ENCODE results near the gene USF2. TPM values are rescaled to one million over a fixed set of nuclear protein-coding genes. Genes with fewer than 3 reads are reported as not detected.

The USF2 gene
- polyA plus RNA-seq, 1 experiment = 55.6 TPM

GRCh38 chr19:35247526-35248309, 21.0 kb upstream of the USF2 start:
- Histone ChIP-seq H3K27me3 (ENCODE audit: control insufficient read depth, insufficient read depth, low read length) (peaks cover 37% of the 10 kb centered on the region), H3K4me3 (ENCODE audit: low read depth, low read length) (no peak overlapping the region), H3K9me3 (ENCODE audit: control insufficient read depth, insufficient read depth, low read length) (no peaks in the 10 kb centered on the region), H3K27ac (ENCODE audit: low read depth, low read length) (no peak overlapping the region)
- POLR2A ChIA-PET = no interaction called here
- no peak for TF ChIP-seq CTCF (IDR thresholded peaks at IDR 0.05; ENCODE audit: low read depth, low read length)
- DNase-seq (ENCODE audit: low read depth, low spot score) = no peak
- CTCF ChIA-PET = no interaction called here

GRCh38 chr19:35248310-35249145, 20.2 kb upstream of the USF2 start, which contains the start of gene LSR:
Gene LSR (plus strand): TSS chr19:35249002. CDS start chr19:35249023, 21 bp downstream.
- Histone ChIP-seq H3K27me3 (ENCODE audit: control insufficient read depth, insufficient read depth, low read length) (peaks cover 37% of the 10 kb centered on the region), H3K9me3 (ENCODE audit: control insufficient read depth, insufficient read depth, low read length) (no peaks in the 10 kb centered on the region), H3K4me3 (ENCODE audit: low read depth, low read length) (no peak within 1 kb of the TSS), H3K27ac (ENCODE audit: low read depth, low read length) (no peak within 1 kb of the TSS)
- CTCF ChIA-PET = no interaction called here
- TF ChIP-seq CTCF (IDR thresholded peaks at IDR 0.05; ENCODE audit: low read depth, low read length) = no peak
- POLR2A ChIA-PET = no interaction called here
- DNase-seq (ENCODE audit: low read depth, low spot score) = no peak

- Histone ChIP-seq H3K4me3 (ENCODE audit: low read depth, low read length) (no peak overlapping the region), H3K27ac (ENCODE audit: low read depth, low read length) (no peak overlapping the region), H3K9me3 (ENCODE audit: control insufficient read depth, insufficient read depth, low read length) (no peaks in the 10 kb centered on the region), H3K27me3 (ENCODE audit: control insufficient read depth, insufficient read depth, low read length) (peaks cover 37% of the 10 kb centered on the region)
- ChIA-PET CTCF (no interaction called here), POLR2A (no interaction called here)
- no peak for DNase-seq (ENCODE audit: low read depth, low spot score)
- no peak for TF ChIP-seq CTCF (IDR thresholded peaks at IDR 0.05; ENCODE audit: low read depth, low read length)
These were observed 19.5 kb upstream of the USF2 start for GRCh38 chr19:35249146-35249847.

GRCh38 chr19:35249848-35250711, 18.7 kb upstream of the USF2 start:
- CTCF ChIA-PET = no interaction called here
- POLR2A ChIA-PET = no interaction called here
- Histone ChIP-seq H3K9me3 (ENCODE audit: control insufficient read depth, insufficient read depth, low read length) (no peaks in the 10 kb centered on the region), H3K27me3 (ENCODE audit: control insufficient read depth, insufficient read depth, low read length) (peaks cover 37% of the 10 kb centered on the region), H3K4me3 (ENCODE audit: low read depth, low read length) (no peak overlapping the region), H3K27ac (ENCODE audit: low read depth, low read length) (no peak overlapping the region)
- no peak for TF ChIP-seq CTCF (IDR thresholded peaks at IDR 0.05; ENCODE audit: low read depth, low read length)
- no peak for DNase-seq (ENCODE audit: low read depth, low spot score)

Measured in AG04450 (cell line).